Measurements from ENCODE around the gene GBX2.
"Not testable (repeated sequence)": the region's sequence is repeated elsewhere in the genome, so short reads cannot be mapped to it uniquely, and the experiment has no call there.

GBX2 gene

DNA sequence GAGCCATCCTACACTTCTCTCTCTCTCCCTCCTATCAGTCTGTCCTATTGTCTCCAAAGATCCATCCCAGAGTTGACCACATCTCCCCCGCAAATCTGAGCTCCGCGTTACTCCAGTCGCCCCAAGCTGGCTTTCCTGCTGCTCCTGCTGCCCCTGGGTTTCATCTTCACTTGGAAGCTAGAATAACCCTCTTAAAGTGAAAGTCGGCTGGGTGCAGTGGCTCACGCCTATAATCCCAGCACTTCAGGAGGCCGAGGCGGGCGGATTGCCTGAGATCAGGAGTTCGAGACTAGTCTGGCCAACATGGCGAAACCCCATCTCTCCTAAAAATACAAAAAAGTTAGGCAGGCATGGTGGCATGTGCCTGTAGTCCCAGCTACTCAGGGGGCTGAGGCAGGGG, 26.6 kb downstream of the GBX2 start:
- H3K23ac ChIP-seq (ENCODE audit: low read depth, low read length, poor library complexity); H2BK12ac ChIP-seq (ENCODE audit: low read length); H3K9me3 ChIP-seq (replicated peaks in 1 of 2; ENCODE audit: control insufficient read depth in 2 of 2, insufficient read depth in 1 of 2, low read depth in 1 of 2, low read length in 2 of 2); H3K4me3 ChIP-seq (ENCODE audit: low read length in 2 of 2); H3K9ac ChIP-seq (ENCODE audit: low read depth, low read length, poor library complexity); H2AK5ac ChIP-seq (ENCODE audit: low read depth, low read length); DNase-seq (ENCODE audit: low spot score); H4K8ac ChIP-seq (ENCODE audit: low read depth, low read length); H2BK120ac ChIP-seq (ENCODE audit: low read depth, low read length); H3K27ac ChIP-seq (replicated peaks; ENCODE audit: low read length); H3K4ac ChIP-seq (ENCODE audit: low read length); H3K14ac ChIP-seq (ENCODE audit: low read length); H3K79me1 ChIP-seq (ENCODE audit: low read depth, low read length); H2BK15ac ChIP-seq (ENCODE audit: low read length); H3K4me1 ChIP-seq (ENCODE audit: control insufficient read depth in 2 of 2, insufficient read depth in 1 of 2, low read depth in 1 of 2, low read length in 2 of 2); H3K4me2 ChIP-seq (ENCODE audit: insufficient read depth, low read length, poor library complexity, severe bottlenecking); H2AFZ ChIP-seq (ENCODE audit: low read length); H2BK5ac ChIP-seq (ENCODE audit: low read length); H3K27me3 ChIP-seq (ENCODE audit: control insufficient read depth in 3 of 3, insufficient read depth in 3 of 3, low read depth in 1 of 3, low read length in 3 of 3); H3K18ac ChIP-seq (ENCODE audit: low read length); H3K36me3 ChIP-seq (replicated peaks in 1 of 2; ENCODE audit: control insufficient read depth in 2 of 2, insufficient read depth in 2 of 2, low read length in 2 of 2); H4K91ac ChIP-seq (ENCODE audit: low read depth, low read length, poor library complexity): not testable (repeated sequence)
- no CpG with 5 or more reads among the region's 11 CpGs for WGBS, 2 donors (ENCODE audit: extremely low coverage in 2 of 2, insufficient read length in 2 of 2, insufficient replicate concordance in 1 of 2)

GRCh38 chr2:236137066-236137465, 31.1 kb downstream of the GBX2 start:
- Histone ChIP-seq H2BK15ac (ENCODE audit: low read length) (no peak overlapping the region), H3K4me2 (ENCODE audit: insufficient read depth, low read length, poor library complexity, severe bottlenecking) (no peak overlapping the region), H3K36me3 (replicated peaks in 1 of 2; ENCODE audit: control insufficient read depth in 2 of 2, insufficient read depth in 2 of 2, low read length in 2 of 2) (peaks cover 4 to 5% of the 10 kb centered on the region in 2 donors), H3K79me1 (ENCODE audit: low read depth, low read length) (no peaks in the 10 kb centered on the region), H3K18ac (ENCODE audit: low read length) (no peak overlapping the region), H3K4me3 (ENCODE audit: low read length in 2 of 2) (no peak overlapping the region), H2BK12ac (ENCODE audit: low read length) (no peak overlapping the region), H2AFZ (ENCODE audit: low read length) (no peak overlapping the region), H3K4ac (ENCODE audit: low read length) (no peak overlapping the region), H3K9me3 (replicated peaks in 1 of 2; ENCODE audit: control insufficient read depth in 2 of 2, insufficient read depth in 1 of 2, low read depth in 1 of 2, low read length in 2 of 2) (peaks cover 0 to 4% of the 10 kb centered on the region in 2 donors), H3K9ac (ENCODE audit: low read depth, low read length, poor library complexity) (no peak overlapping the region), H4K8ac (ENCODE audit: low read depth, low read length) (no peak overlapping the region), H3K23ac (ENCODE audit: low read depth, low read length, poor library complexity) (no peak overlapping the region), H2AK5ac (ENCODE audit: low read depth, low read length) (no peak overlapping the region), H3K27ac (replicated peaks; ENCODE audit: low read length) (no peak overlapping the region), H2BK5ac (ENCODE audit: low read length) (no peak overlapping the region), H3K14ac (ENCODE audit: low read length) (no peak overlapping the region), H3K4me1 (ENCODE audit: control insufficient read depth in 2 of 2, insufficient read depth in 1 of 2, low read depth in 1 of 2, low read length in 2 of 2) (no peaks in the 10 kb centered on the region), H3K27me3 (ENCODE audit: control insufficient read depth in 3 of 3, insufficient read depth in 3 of 3, low read depth in 1 of 3, low read length in 3 of 3) (no peaks in the 10 kb centered on the region), H4K91ac (ENCODE audit: low read depth, low read length, poor library complexity) (no peak overlapping the region), H2BK120ac (ENCODE audit: low read depth, low read length) (no peak overlapping the region)
- no CpG with 5 or more reads among the region's 10 CpGs for WGBS, 2 donors (ENCODE audit: extremely low coverage in 2 of 2, insufficient read length in 2 of 2, insufficient replicate concordance in 1 of 2)
- no peak for DNase-seq (ENCODE audit: low spot score)

- Histone ChIP-seq H3K18ac (ENCODE audit: low read length) (peak overlapping the region; percentile 36), H3K27ac (replicated peaks; ENCODE audit: low read length) (no peak overlapping the region), H3K4ac (ENCODE audit: low read length) (peak overlapping the region; percentile 26), H2AK5ac (ENCODE audit: low read depth, low read length) (peak overlapping the region; percentile 52), H3K36me3 (replicated peaks in 1 of 2; ENCODE audit: control insufficient read depth in 2 of 2, insufficient read depth in 2 of 2, low read length in 2 of 2) (peaks cover 4 to 5% of the 10 kb centered on the region in 2 donors), H3K4me3 (ENCODE audit: low read length in 2 of 2) (no peak overlapping the region), H3K4me2 (ENCODE audit: insufficient read depth, low read length, poor library complexity, severe bottlenecking) (no peak overlapping the region), H2AFZ (ENCODE audit: low read length) (no peak overlapping the region), H3K4me1 (ENCODE audit: control insufficient read depth in 2 of 2, insufficient read depth in 1 of 2, low read depth in 1 of 2, low read length in 2 of 2) (no peaks in the 10 kb centered on the region), H4K8ac (ENCODE audit: low read depth, low read length) (no peak overlapping the region), H3K9me3 (replicated peaks in 1 of 2; ENCODE audit: control insufficient read depth in 2 of 2, insufficient read depth in 1 of 2, low read depth in 1 of 2, low read length in 2 of 2) (peaks cover 0 to 4% of the 10 kb centered on the region in 2 donors), H2BK120ac (ENCODE audit: low read depth, low read length) (no peak overlapping the region), H3K79me1 (ENCODE audit: low read depth, low read length) (no peaks in the 10 kb centered on the region), H3K27me3 (ENCODE audit: control insufficient read depth in 3 of 3, insufficient read depth in 3 of 3, low read depth in 1 of 3, low read length in 3 of 3) (no peaks in the 10 kb centered on the region), H2BK12ac (ENCODE audit: low read length) (no peak overlapping the region), H2BK5ac (ENCODE audit: low read length) (no peak overlapping the region), H3K9ac (ENCODE audit: low read depth, low read length, poor library complexity) (no peak overlapping the region), H2BK15ac (ENCODE audit: low read length) (no peak overlapping the region), H4K91ac (ENCODE audit: low read depth, low read length, poor library complexity) (no peak overlapping the region), H3K23ac (ENCODE audit: low read depth, low read length, poor library complexity) (peak overlapping the region; percentile 52), H3K14ac (ENCODE audit: low read length) (peak overlapping the region; percentile 25)
- WGBS, 2 donors (ENCODE audit: extremely low coverage in 2 of 2, insufficient read length in 2 of 2, insufficient replicate concordance in 1 of 2), result no CpG with 5 or more reads among the region's 19 CpGs
- DNase-seq (ENCODE audit: low spot score), result no peak
Observed at GRCh38 chr2:236136538-236136937, 31.6 kb downstream of the GBX2 start.

GRCh38 chr2:236133410-236134012, 34.7 kb downstream of the GBX2 start:
- no peak overlapping the region for H2AK5ac ChIP-seq (ENCODE audit: low read depth, low read length)
- no peaks in the 10 kb centered on the region for H3K4me1 ChIP-seq (ENCODE audit: control insufficient read depth in 2 of 2, insufficient read depth in 1 of 2, low read depth in 1 of 2, low read length in 2 of 2)
- no peak overlapping the region for H3K27ac ChIP-seq (replicated peaks; ENCODE audit: low read length)
- no peak overlapping the region for H3K18ac ChIP-seq (ENCODE audit: low read length)
- no peak overlapping the region for H3K23ac ChIP-seq (ENCODE audit: low read depth, low read length, poor library complexity)
- H4K8ac ChIP-seq (ENCODE audit: low read depth, low read length), result peak overlapping the region; percentile 65
- no peak overlapping the region for H4K91ac ChIP-seq (ENCODE audit: low read depth, low read length, poor library complexity)
- no peak overlapping the region for H3K4me3 ChIP-seq (ENCODE audit: low read length in 2 of 2)
- H3K9ac ChIP-seq (ENCODE audit: low read depth, low read length, poor library complexity), result no peak overlapping the region
- no peaks in the 10 kb centered on the region for H3K27me3 ChIP-seq (ENCODE audit: control insufficient read depth in 3 of 3, insufficient read depth in 3 of 3, low read depth in 1 of 3, low read length in 3 of 3)
- H2BK5ac ChIP-seq (ENCODE audit: low read length), result no peak overlapping the region
- no CpG with 5 or more reads among the region's 12 CpGs for WGBS, 2 donors (ENCODE audit: extremely low coverage in 2 of 2, insufficient read length in 2 of 2, insufficient replicate concordance in 1 of 2)
- no peak overlapping the region for H3K14ac ChIP-seq (ENCODE audit: low read length)
- peak overlapping the region; percentile 22 for H2BK12ac ChIP-seq (ENCODE audit: low read length)
- H3K9me3 ChIP-seq (replicated peaks in 1 of 2; ENCODE audit: control insufficient read depth in 2 of 2, insufficient read depth in 1 of 2, low read depth in 1 of 2, low read length in 2 of 2), result no peaks in the 10 kb centered on the region
- no peak overlapping the region for H2AFZ ChIP-seq (ENCODE audit: low read length)
- H3K4ac ChIP-seq (ENCODE audit: low read length), result no peak overlapping the region
- peaks cover 4 to 7% of the 10 kb centered on the region in 2 donors for H3K36me3 ChIP-seq (replicated peaks in 1 of 2; ENCODE audit: control insufficient read depth in 2 of 2, insufficient read depth in 2 of 2, low read length in 2 of 2)
- no peak overlapping the region for H2BK15ac ChIP-seq (ENCODE audit: low read length)
- no peak overlapping the region for H2BK120ac ChIP-seq (ENCODE audit: low read depth, low read length)
- H3K79me1 ChIP-seq (ENCODE audit: low read depth, low read length), result no peaks in the 10 kb centered on the region
- no peak overlapping the region for H3K4me2 ChIP-seq (ENCODE audit: insufficient read depth, low read length, poor library complexity, severe bottlenecking)
- no peak for DNase-seq (ENCODE audit: low spot score)
